HG03175 (cell line): ENCODE measurements around the gene COL20A1.

Source experiments
- ATAC-seq: cut with Tn5 transposase; IDR thresholded peaks from one replicate; pipeline ENCODE4 v1.9.1; 2021; ENCODE audit warnings: mild to moderate bottlenecking, moderate library complexity; ENCODE audit not compliant: unreplicated experiment

The COL20A1 gene

GRCh38 chr20:63289311-63290135 is 3.5 kb upstream of the COL20A1 start:
- no peak for ATAC-seq

DNA sequence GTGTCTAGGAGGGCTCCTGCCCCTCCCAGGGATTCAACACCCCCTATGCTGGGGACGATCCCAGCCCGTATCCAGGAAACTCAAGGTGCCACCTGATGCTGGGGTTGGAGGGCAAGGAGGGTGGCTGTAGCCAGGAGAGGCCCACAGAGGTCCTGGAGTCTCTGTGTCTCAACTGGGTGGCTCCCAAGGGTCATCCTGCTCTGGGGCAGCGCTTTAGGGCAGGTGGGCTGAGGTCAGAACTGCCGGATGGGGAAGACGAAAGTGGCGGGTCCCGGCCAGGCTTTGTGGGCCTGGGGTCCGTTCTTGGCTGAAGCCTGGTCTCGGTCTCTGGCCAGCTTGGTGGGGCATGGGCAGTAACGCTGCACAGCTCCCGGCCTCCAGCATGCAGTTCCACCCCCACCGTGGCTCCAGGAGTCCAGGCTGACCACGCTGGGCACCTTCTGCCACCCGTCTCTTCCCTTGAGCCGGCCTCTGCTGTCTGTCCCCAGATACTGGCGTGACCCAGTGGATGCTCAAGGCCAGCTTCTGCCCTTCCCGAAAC is 2.8 kb upstream of the COL20A1 start:
- ATAC-seq: no peak

GRCh38 chr20:63290677-63291472 is 2.1 kb upstream of the COL20A1 start:
- no peak for ATAC-seq

GRCh38 chr20:63291811-63292210 is 1.2 kb upstream of the COL20A1 start:
- no peak for ATAC-seq

DNA sequence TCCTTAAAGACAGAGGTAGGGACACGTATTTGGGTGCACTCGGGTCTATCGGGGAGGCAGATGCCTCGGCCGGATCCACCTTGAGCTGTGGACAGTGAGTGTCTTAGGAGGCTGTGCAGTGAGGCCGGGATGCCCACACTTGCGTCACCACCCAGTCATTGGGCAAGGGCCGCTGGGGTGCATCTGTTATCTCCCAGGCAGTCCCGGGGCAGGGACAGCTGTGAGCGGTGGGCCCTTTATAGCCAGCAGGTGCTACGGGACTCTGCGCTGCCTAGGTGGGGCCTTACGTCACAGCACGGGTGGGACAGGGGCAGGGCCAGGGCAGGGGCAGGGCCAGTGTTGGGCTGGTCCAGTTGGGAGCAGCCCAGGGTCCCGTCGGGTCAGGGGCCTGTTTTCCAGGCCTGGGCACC is 689 bp upstream of the COL20A1 start:
- no peak for ATAC-seq

- no peak for ATAC-seq
Observed at GRCh38 chr20:63293456-63293855, 470 bp downstream of the COL20A1 start.

DNA sequence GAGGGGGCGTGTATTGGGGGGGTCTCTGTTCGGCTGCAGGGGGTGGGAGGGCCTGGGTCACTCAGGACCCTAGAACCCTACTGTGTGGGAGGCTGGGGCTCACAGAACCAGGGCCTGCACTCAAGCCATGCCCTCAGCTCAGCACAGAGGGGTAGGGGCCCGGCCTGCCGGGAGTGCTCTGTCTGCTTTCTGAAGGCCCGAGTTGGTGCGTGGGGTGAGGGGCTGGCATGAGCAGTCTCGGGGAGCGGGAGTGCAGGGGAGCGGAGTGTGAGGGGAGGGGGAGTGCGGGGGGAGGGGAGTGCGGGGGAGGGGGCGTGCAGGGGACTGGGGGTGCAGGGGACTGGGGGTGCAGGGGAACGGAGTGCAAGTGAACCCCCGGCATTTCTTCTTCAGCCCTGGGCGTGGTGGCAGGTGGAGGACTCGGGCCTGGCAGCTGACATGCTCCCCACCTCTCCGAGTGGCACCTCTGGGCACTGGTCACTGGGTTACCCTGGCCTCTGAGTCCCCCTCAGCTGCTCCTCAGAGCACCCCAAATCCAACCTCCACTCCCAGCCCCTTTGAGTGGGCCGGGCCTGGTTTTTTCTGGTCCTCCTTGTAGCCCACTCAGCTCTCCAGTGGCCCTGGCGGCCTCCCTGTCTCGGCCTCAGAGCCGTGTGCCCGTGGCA is 1.0 kb downstream of the COL20A1 start:
- no peak for ATAC-seq

DNA sequence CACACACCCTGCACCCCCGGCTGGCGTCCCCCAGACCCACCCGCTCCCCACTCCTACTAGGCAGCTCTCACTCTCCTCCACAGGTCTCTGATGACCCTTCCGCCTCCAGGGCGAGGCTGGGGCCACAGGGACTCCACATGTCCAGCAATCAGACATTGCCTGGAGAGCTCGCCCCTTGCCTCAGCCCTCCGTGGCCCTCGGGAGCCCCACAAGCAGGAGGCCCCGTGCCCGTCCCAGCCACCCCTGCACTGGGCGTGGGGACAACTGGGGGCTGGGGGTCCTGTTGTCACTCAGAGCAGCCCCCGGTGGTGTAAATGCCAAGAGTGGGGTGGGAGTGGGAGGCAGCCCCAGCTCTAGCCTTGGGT is 1.5 kb downstream of the COL20A1 start:
- no peak for ATAC-seq

DNA sequence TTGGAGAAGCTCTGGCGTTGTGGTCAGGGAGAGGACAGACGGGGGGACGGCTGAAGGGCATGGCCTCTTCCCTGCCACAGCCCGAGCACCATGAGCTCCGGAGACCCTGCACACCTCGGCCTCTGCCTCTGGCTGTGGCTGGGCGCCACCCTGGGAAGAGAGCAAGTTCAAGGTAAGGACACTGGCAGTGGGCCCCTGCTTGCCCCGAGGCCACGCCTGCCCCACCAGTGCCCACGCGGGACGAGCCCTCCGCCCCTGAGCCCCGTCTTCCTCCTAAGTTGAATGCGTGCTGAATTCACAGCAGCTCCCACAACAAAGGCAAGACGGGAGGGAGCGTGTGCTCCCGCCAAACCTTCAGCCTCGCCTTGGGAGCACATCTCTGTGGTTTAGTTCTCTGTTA is 2.0 kb downstream of the COL20A1 start:
- no peak for ATAC-seq

- ATAC-seq: no peak
Observed at GRCh38 chr20:63295422-63295821, 2.4 kb downstream of the COL20A1 start.

DNA sequence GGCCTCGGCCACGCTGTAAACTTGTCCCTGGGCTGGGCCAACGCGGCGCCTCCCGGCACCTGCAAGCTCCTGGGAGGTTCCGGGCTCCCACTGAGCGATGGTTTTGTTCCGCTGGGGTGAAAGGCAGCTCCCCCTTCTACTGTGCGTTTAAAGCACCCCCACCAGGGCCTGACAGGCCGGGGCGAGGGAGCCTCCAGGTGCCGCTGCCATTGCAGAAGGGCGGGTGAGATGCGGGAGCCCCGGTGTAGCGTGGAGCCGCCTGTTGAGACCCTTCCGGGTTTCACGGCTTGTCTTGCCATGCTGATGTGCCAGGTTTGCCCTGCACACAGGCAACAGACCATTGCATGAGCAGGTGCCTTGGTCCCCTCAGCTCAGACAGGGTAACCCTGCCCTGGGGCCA is 2.9 kb downstream of the COL20A1 start:
- ATAC-seq: no peak

GRCh38 chr20:63296531-63297299 is 3.7 kb downstream of the COL20A1 start:
- ATAC-seq: no peak

DNA sequence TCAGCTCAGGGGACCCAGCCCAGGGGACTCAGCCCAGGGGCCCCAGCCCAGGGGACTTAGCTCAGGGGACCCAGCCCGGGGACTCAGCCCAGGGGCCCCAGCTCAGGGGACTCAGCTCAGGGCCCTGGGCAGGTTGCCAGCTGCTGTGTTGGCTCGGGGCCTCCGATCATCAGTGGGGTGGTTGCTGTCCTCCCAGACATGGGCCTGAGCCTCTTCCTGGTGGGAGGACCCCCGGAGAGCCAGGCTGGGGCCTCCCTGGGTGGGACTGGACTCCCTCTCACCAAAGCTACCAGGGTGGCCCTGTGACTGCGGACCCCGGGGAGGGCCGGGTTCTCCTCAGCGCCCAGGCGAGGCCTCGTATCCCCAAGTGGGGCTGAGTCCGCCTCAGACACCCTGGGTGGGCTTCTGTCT is 4.4 kb downstream of the COL20A1 start:
- no peak for ATAC-seq

DNA sequence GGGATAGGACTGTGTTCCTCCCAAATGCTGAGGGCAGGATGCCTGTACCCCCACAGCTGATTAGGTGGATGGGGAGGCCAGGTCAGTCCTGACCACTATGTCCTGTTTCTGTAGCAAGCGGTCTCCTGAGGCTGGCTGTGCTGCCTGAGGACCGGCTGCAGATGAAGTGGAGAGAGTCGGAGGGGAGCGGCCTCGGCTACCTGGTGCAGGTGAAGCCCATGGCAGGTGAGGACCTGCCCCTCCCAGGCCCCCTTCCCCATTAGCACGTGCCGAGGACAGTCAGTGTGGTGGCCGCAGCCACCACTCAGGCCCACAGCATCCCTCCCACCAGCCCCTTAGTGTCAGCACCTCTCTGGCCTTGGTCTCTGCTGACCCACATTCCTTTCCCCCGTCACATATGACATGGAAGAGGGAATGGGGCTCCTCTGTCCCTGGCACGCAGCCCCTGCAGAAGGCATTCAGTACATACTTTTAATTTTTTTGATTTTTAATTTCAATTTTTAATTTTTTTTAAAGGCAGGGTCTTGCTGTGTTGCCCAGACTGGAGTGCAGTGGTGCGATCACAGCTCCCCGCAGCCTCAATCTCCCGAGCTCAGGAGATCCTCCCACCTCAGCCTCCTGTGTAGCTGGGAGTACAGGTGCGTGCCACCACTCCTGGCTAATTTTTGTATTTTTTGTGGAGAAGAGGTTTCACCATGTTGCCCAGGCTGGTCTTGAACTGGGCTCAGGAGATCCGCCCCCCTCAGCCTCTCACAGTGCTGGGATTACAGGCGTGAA is 5.0 kb downstream of the COL20A1 start:
- no peak for ATAC-seq

GRCh38 chr20:63298731-63299312 is 5.8 kb downstream of the COL20A1 start:
- ATAC-seq: no peak

- no peak for ATAC-seq
Observed at GRCh38 chr20:63301671-63302070, 8.7 kb downstream of the COL20A1 start.

- no peak for ATAC-seq
Observed at GRCh38 chr20:63303095-63303666, 10.2 kb downstream of the COL20A1 start.

- ATAC-seq: no peak
Observed at GRCh38 chr20:63305393-63305792, 12.4 kb downstream of the COL20A1 start.
